ENCODE results near the gene TCTN3.

The TCTN3 gene

GRCh38 chr10:95716866-95717265 lies 23.1 kb upstream of the TCTN3 start:
- TF ChIP-seq SIN3A (IDR thresholded peaks at IDR 0.05; ENCODE audit: borderline replicate concordance, insufficient read depth, low read length) (no peak), FOXP2 (optimal IDR thresholded peaks at IDR 0.05; ENCODE audit: borderline replicate concordance, extremely low read depth, extremely low read length, insufficient read depth) (no peak), TAF1 (IDR thresholded peaks at IDR 0.05; ENCODE audit: borderline replicate concordance, insufficient read depth, low read length) (no peak), POLR2AphosphoS5 (IDR thresholded peaks at IDR 0.05; ENCODE audit: low read depth, low read length) (no peak), REST (IDR thresholded peaks at IDR 0.05; ENCODE audit: insufficient read depth in 1 of 2, low read depth in 2 of 2, low read length in 2 of 2) (no peak)

GRCh38 chr10:95716466-95716865 lies 22.7 kb upstream of the TCTN3 start:
- TF ChIP-seq REST (IDR thresholded peaks at IDR 0.05; ENCODE audit: insufficient read depth in 1 of 2, low read depth in 2 of 2, low read length in 2 of 2) (no peak), SIN3A (IDR thresholded peaks at IDR 0.05; ENCODE audit: borderline replicate concordance, insufficient read depth, low read length) (no peak), FOXP2 (optimal IDR thresholded peaks at IDR 0.05; ENCODE audit: borderline replicate concordance, extremely low read depth, extremely low read length, insufficient read depth) (no peak), POLR2AphosphoS5 (IDR thresholded peaks at IDR 0.05; ENCODE audit: low read depth, low read length) (no peak), TAF1 (IDR thresholded peaks at IDR 0.05; ENCODE audit: borderline replicate concordance, insufficient read depth, low read length) (no peak)

GRCh38 chr10:95711492-95711891 lies 17.8 kb upstream of the TCTN3 start:
- no peak for TF ChIP-seq FOXP2 (optimal IDR thresholded peaks at IDR 0.05; ENCODE audit: borderline replicate concordance, extremely low read depth, extremely low read length, insufficient read depth)

- TF ChIP-seq SIN3A (IDR thresholded peaks at IDR 0.05; ENCODE audit: borderline replicate concordance, insufficient read depth, low read length) (no peak), REST (IDR thresholded peaks at IDR 0.05; ENCODE audit: insufficient read depth in 1 of 2, low read depth in 2 of 2, low read length in 2 of 2) (no peak), FOXP2 (optimal IDR thresholded peaks at IDR 0.05; ENCODE audit: borderline replicate concordance, extremely low read depth, extremely low read length, insufficient read depth) (no peak), TAF1 (IDR thresholded peaks at IDR 0.05; ENCODE audit: borderline replicate concordance, insufficient read depth, low read length) (no peak), POLR2AphosphoS5 (IDR thresholded peaks at IDR 0.05; ENCODE audit: low read depth, low read length) (no peak)
These were observed 13.3 kb upstream of the TCTN3 start for GRCh38 chr10:95706990-95707389.

GRCh38 chr10:95706573-95706972 lies 12.8 kb upstream of the TCTN3 start:
- TF ChIP-seq FOXP2 (optimal IDR thresholded peaks at IDR 0.05; ENCODE audit: borderline replicate concordance, extremely low read depth, extremely low read length, insufficient read depth): no peak
- no peak for TF ChIP-seq SIN3A (IDR thresholded peaks at IDR 0.05; ENCODE audit: borderline replicate concordance, insufficient read depth, low read length)
- no peak for TF ChIP-seq POLR2AphosphoS5 (IDR thresholded peaks at IDR 0.05; ENCODE audit: low read depth, low read length)
- TF ChIP-seq REST (IDR thresholded peaks at IDR 0.05; ENCODE audit: insufficient read depth in 1 of 2, low read depth in 2 of 2, low read length in 2 of 2): no peak
- TF ChIP-seq TAF1 (IDR thresholded peaks at IDR 0.05; ENCODE audit: borderline replicate concordance, insufficient read depth, low read length): no peak
